ENCODE measurements around the gene TRAK2.

TRAK2 gene

GRCh38 chr2:201348758-201349157 lies 102.5 kb downstream of the TRAK2 start:
- no peaks in the 10 kb centered on the region for H3K36me3 ChIP-seq (ENCODE audit: insufficient read depth, low read length)
- no peaks in the 10 kb centered on the region for H3K9me3 ChIP-seq (ENCODE audit: control insufficient read depth, insufficient read depth, low read length)
- H3K9ac ChIP-seq (ENCODE audit: low read depth, low read length) = no peak overlapping the region
- H3K4me1 ChIP-seq (ENCODE audit: insufficient read depth, low read length) = no peaks in the 10 kb centered on the region; the same call in 1 of the 2 replicates

GRCh38 chr2:201347138-201347537 lies 104.1 kb downstream of the TRAK2 start:
- no peak overlapping the region for H3K9ac ChIP-seq (ENCODE audit: low read depth, low read length)
- no peaks in the 10 kb centered on the region for H3K9me3 ChIP-seq (ENCODE audit: control insufficient read depth, insufficient read depth, low read length)

GRCh38 chr2:201345625-201346213 lies 105.5 kb downstream of the TRAK2 start:
- no peaks in the 10 kb centered on the region; the same call in 1 of the 2 replicates for H3K4me1 ChIP-seq (ENCODE audit: insufficient read depth, low read length)
- no peaks in the 10 kb centered on the region for H3K36me3 ChIP-seq (ENCODE audit: insufficient read depth, low read length)
- no peak overlapping the region for H3K9ac ChIP-seq (ENCODE audit: low read depth, low read length)
- H3K9me3 ChIP-seq (ENCODE audit: control insufficient read depth, insufficient read depth, low read length) = no peaks in the 10 kb centered on the region

More at GRCh38 chr2:201347138-201347537, 104.1 kb downstream of the TRAK2 start:
- Histone ChIP-seq H3K36me3 (ENCODE audit: insufficient read depth, low read length) (no peaks in the 10 kb centered on the region), H3K4me1 (ENCODE audit: insufficient read depth, low read length) (no peaks in the 10 kb centered on the region; the same call in 1 of the 2 replicates)

- no peaks in the 10 kb centered on the region; the same call in 1 of the 2 replicates for H3K4me1 ChIP-seq (ENCODE audit: insufficient read depth, low read length)
- no peaks in the 10 kb centered on the region for H3K9me3 ChIP-seq (ENCODE audit: control insufficient read depth, insufficient read depth, low read length)
- no peak overlapping the region for H3K9ac ChIP-seq (ENCODE audit: low read depth, low read length)
Measured at GRCh38 chr2:201344663-201345366, 106.4 kb downstream of the TRAK2 start.

GRCh38 chr2:201343559-201343958 lies 107.7 kb downstream of the TRAK2 start:
- Histone ChIP-seq H3K9ac (ENCODE audit: low read depth, low read length) (no peak overlapping the region), H3K9me3 (ENCODE audit: control insufficient read depth, insufficient read depth, low read length) (no peaks in the 10 kb centered on the region), H3K36me3 (ENCODE audit: insufficient read depth, low read length) (no peaks in the 10 kb centered on the region), H3K4me1 (ENCODE audit: insufficient read depth, low read length) (no peaks in the 10 kb centered on the region; the same call in 1 of the 2 replicates)

More at GRCh38 chr2:201344663-201345366, 106.4 kb downstream of the TRAK2 start:
- H3K36me3 ChIP-seq (ENCODE audit: insufficient read depth, low read length) = no peaks in the 10 kb centered on the region

GRCh38 chr2:201342923-201343322 lies 108.3 kb downstream of the TRAK2 start:
- H3K9ac ChIP-seq (ENCODE audit: low read depth, low read length) = no peak overlapping the region
- H3K36me3 ChIP-seq (ENCODE audit: insufficient read depth, low read length) = no peaks in the 10 kb centered on the region
- no peaks in the 10 kb centered on the region; the same call in 1 of the 2 replicates for H3K4me1 ChIP-seq (ENCODE audit: insufficient read depth, low read length)
- no peaks in the 10 kb centered on the region for H3K9me3 ChIP-seq (ENCODE audit: control insufficient read depth, insufficient read depth, low read length)

GRCh38 chr2:201329409-201329808 lies 121.8 kb downstream of the TRAK2 start:
- no peak overlapping the region for H3K9ac ChIP-seq (ENCODE audit: low read depth, low read length)
- H3K36me3 ChIP-seq (ENCODE audit: insufficient read depth, low read length) = no peaks in the 10 kb centered on the region
- H3K9me3 ChIP-seq (ENCODE audit: control insufficient read depth, insufficient read depth, low read length) = no peaks in the 10 kb centered on the region
- no peaks in the 10 kb centered on the region for H3K4me1 ChIP-seq (ENCODE audit: insufficient read depth, low read length)

GRCh38 chr2:201327678-201328077 lies 123.6 kb downstream of the TRAK2 start:
- Histone ChIP-seq H3K9me3 (ENCODE audit: control insufficient read depth, insufficient read depth, low read length) (no peaks in the 10 kb centered on the region; the same call in 1 of the 2 replicates), H3K9ac (ENCODE audit: low read depth, low read length) (no peak overlapping the region), H3K4me1 (ENCODE audit: insufficient read depth, low read length) (no peaks in the 10 kb centered on the region), H3K36me3 (ENCODE audit: insufficient read depth, low read length) (no peaks in the 10 kb centered on the region)
